Suprapubic skin (tissue), 4 donors: ENCODE measurements around the gene ATF7IP. TPM values are rescaled to one million over a fixed set of nuclear protein-coding genes. Genes with fewer than 3 reads are reported as not detected.

Experiments
- DNase-seq, 2 donors: peaks; one replicate each; pipeline ENCODE4 v3.0.0-alpha.2; 2019; ENCODE audit warnings: low spot score in 2 of 2
- H3K27ac ChIP-seq: fragments of 200-600 bp; sonication (generic); one replicate; pipeline ENCODE4 v1.5.1; 2019
- H3K27me3 ChIP-seq: fragments of 200-600 bp; sonication (generic); one replicate; pipeline ENCODE4 v1.5.1; 2019
- H3K36me3 ChIP-seq: fragments of 200-600 bp; sonication (generic); one replicate; pipeline ENCODE4 v1.5.1; 2019
- H3K4me1 ChIP-seq: fragments of 200-600 bp; sonication (generic); one replicate; pipeline ENCODE4 v1.5.1; 2019
- H3K4me3 ChIP-seq: fragments of 200-600 bp; sonication (generic); one replicate; pipeline ENCODE4 v1.5.1; 2019; ENCODE audit warnings: mild to moderate bottlenecking
- H3K9me3 ChIP-seq: fragments of 200-600 bp; sonication (generic); one replicate; pipeline ENCODE4 v1.5.1; 2019
- CTCF ChIP-seq, 2 donors: fragments of 200-600 bp in 1 of 2; fragments of 450-650 bp in 1 of 2; sonication (generic) in 1 of 2; IDR thresholded peaks; one replicate each; pipeline ENCODE4 v1.5.1; 2016 to 2019; ENCODE audit warnings: antibody characterized with exemption in 2 of 2, mild to moderate bottlenecking in 1 of 2, moderate library complexity in 1 of 2
- EP300 ChIP-seq: sonication (generic); formaldehyde crosslinking; IDR thresholded peaks from one replicate; pipeline ENCODE4 v1.6.1; 2017; ENCODE audit warnings: antibody characterized with exemption
- POLR2A ChIP-seq, 2 donors: fragments of 450-650 bp; IDR thresholded peaks; one replicate each; pipeline ENCODE4 v1.6.1; 2017; ENCODE audit warnings: antibody characterized with exemption in 2 of 2, mild to moderate bottlenecking in 2 of 2, moderate library complexity in 2 of 2
- POLR2AphosphoS5 ChIP-seq, 3 donors: sonication (generic); formaldehyde crosslinking; IDR thresholded peaks; one replicate each; pipeline ENCODE4 v1.6.1; 2017; ENCODE audit warnings: antibody characterized with exemption in 3 of 3
- WGBS: methylation state at CpG from one replicate; pipeline ENCODE4 v1.1.5; 2018; 5-methylcytosine and 5-hydroxymethylcytosine counted together
- total RNA-seq, 4 donors: library from RNA; depleted of rRNA; stranded (reverse); fragments of >200 nt; gene quantifications; one replicate each; pipeline ENCODE4 v1.1.0, GENCODE V29; 2016

Gene ATF7IP
- total RNA-seq, 4 donors from 2014 or later = 41.0 to 79.6 (median 59.2) TPM

DNA sequence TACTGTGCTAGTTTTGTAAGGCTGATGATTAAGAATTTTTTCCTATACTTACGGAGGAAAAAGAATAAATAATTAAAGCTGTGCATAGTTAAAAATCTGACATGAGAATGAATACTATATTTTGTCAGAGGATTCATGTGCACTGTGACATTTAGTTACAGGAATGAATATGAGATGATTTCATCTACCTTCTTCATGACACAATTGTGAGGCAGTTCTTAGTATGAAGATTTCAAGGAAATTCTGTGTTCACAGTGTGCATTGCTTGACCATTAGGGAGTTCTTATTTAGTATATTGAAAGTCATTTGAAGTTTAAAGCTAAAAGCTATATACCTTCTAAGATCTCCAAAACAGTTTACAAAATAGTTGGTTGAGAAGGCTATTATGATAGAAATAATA lies 70.1 kb downstream of the ATF7IP start:
- 90% methylated on average over 1 of the region's 1 CpG for WGBS
- H3K36me3 ChIP-seq = peaks cover 54% of the 10 kb centered on the region

GRCh38 chr12:14442221-14442881 lies 76.9 kb downstream of the ATF7IP start:
- Histone ChIP-seq H3K4me1 (peaks cover 10% of the 10 kb centered on the region), H3K27me3 (no peaks in the 10 kb centered on the region), H3K4me3 (no peak overlapping the region), H3K36me3 (peaks cover 46% of the 10 kb centered on the region), H3K27ac (peak overlapping the region; percentile 79), H3K9me3 (no peaks in the 10 kb centered on the region)
- TF ChIP-seq CTCF (IDR thresholded peaks at IDR 0.05) = no peak
- TF ChIP-seq POLR2AphosphoS5 (IDR thresholded peaks at IDR 0.05) = no peak
- TF ChIP-seq EP300 = no peak
- no peak for TF ChIP-seq POLR2A (IDR thresholded peaks at IDR 0.05)
- no peak for DNase-seq
- WGBS = 87% methylated on average over 5 of the region's 5 CpGs

More for the DNA sequence above, 70.1 kb downstream of the ATF7IP start:
- Histone ChIP-seq H3K27ac (no peak overlapping the region), H3K4me3 (no peak overlapping the region), H3K9me3 (no peaks in the 10 kb centered on the region), H3K4me1 (no peaks in the 10 kb centered on the region), H3K27me3 (no peaks in the 10 kb centered on the region)
- TF ChIP-seq POLR2A (IDR thresholded peaks at IDR 0.05) = no peak
- no peak for TF ChIP-seq POLR2AphosphoS5 (IDR thresholded peaks at IDR 0.05)
- TF ChIP-seq CTCF (IDR thresholded peaks at IDR 0.05) = no peak
- TF ChIP-seq EP300 = no peak
- no peak for DNase-seq

DNA sequence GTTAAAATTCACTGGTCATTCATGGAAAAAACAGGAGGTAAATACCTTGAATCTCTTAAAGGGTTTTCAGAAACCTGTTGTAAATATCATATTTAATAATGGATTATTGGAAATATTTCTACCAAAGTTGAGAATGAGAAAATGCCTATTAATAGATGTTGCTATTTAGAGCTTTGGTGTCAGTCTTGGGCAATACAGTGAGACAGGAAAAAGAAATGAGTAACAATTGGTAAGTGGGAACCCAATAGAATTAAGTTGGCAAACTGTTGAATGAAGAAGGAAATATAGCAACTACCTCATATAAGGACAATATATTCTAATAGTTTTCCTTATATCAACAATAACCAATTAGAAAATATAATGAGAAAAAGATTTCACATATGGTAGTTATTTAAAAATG lies 78.0 kb downstream of the ATF7IP start:
- TF ChIP-seq EP300 = no peak
- no peak for TF ChIP-seq CTCF (IDR thresholded peaks at IDR 0.05)
- TF ChIP-seq POLR2AphosphoS5 (IDR thresholded peaks at IDR 0.05) = no peak
- TF ChIP-seq POLR2A (IDR thresholded peaks at IDR 0.05) = no peak
- peak overlapping the region; percentile 79 for H3K27ac ChIP-seq
- H3K36me3 ChIP-seq = peaks cover 50% of the 10 kb centered on the region
- no peaks in the 10 kb centered on the region for H3K9me3 ChIP-seq
- no peak overlapping the region for H3K4me3 ChIP-seq
- no peak for DNase-seq
- peaks cover 10% of the 10 kb centered on the region for H3K4me1 ChIP-seq
- H3K27me3 ChIP-seq = no peaks in the 10 kb centered on the region

GRCh38 chr12:14450479-14450878 lies 85.0 kb downstream of the ATF7IP start:
- Histone ChIP-seq H3K27me3 (no peaks in the 10 kb centered on the region), H3K4me1 (no peaks in the 10 kb centered on the region), H3K4me3 (no peak overlapping the region), H3K27ac (no peak overlapping the region), H3K36me3 (peaks cover 62% of the 10 kb centered on the region), H3K9me3 (no peaks in the 10 kb centered on the region)
- DNase-seq = no peak
- TF ChIP-seq CTCF (IDR thresholded peaks at IDR 0.05) = no peak
- no peak for TF ChIP-seq POLR2AphosphoS5 (IDR thresholded peaks at IDR 0.05)
- no peak for TF ChIP-seq POLR2A (IDR thresholded peaks at IDR 0.05)
- no peak for TF ChIP-seq EP300

GRCh38 chr12:14452336-14452735 lies 86.9 kb downstream of the ATF7IP start:
- Histone ChIP-seq H3K4me3 (no peak overlapping the region), H3K9me3 (no peaks in the 10 kb centered on the region), H3K27ac (no peak overlapping the region), H3K4me1 (no peaks in the 10 kb centered on the region), H3K27me3 (no peaks in the 10 kb centered on the region), H3K36me3 (peaks cover 67% of the 10 kb centered on the region)
- no peak for TF ChIP-seq EP300
- TF ChIP-seq POLR2A (IDR thresholded peaks at IDR 0.05) = no peak
- TF ChIP-seq POLR2AphosphoS5 (IDR thresholded peaks at IDR 0.05) = no peak
- TF ChIP-seq CTCF (IDR thresholded peaks at IDR 0.05) = no peak
- no peak for DNase-seq
- WGBS = 87% methylated on average over 4 of the region's 4 CpGs
